Parathyroid adenoma (tissue), 2 donors: ENCODE results near the gene IL6R.
A peak's percentile ranks its signal among the peaks of the same experiment; 100 is the strongest.

Experiments
- H2AFZ ChIP-seq: fragments of 300-600 bp; sonication (generic); one replicate; pipeline ENCODE4 v1.7.0; 2017; ENCODE audit warnings: antibody characterized with exemption, mild to moderate bottlenecking
- H3K27ac ChIP-seq: fragments of 300-600 bp; sonication (generic); one replicate; pipeline ENCODE4 v1.7.0; 2017
- H3K27me3 ChIP-seq: fragments of 300-600 bp; sonication (generic); one replicate; pipeline ENCODE4 v1.7.0; 2017; ENCODE audit warnings: low read length; ENCODE audit not compliant: control insufficient read depth, insufficient read depth
- H3K36me3 ChIP-seq: fragments of 300-600 bp; sonication (generic); one replicate; pipeline ENCODE4 v1.7.0; 2017; ENCODE audit warnings: low read length; ENCODE audit not compliant: control insufficient read depth, insufficient read depth
- H3K4me1 ChIP-seq: fragments of 300-600 bp; sonication (generic); one replicate; pipeline ENCODE4 v1.7.0; 2017; ENCODE audit warnings: control low read depth
- H3K4me2 ChIP-seq: fragments of 300-600 bp; sonication (generic); one replicate; pipeline ENCODE4 v1.7.0; 2017; ENCODE audit warnings: low read length
- H3K4me3 ChIP-seq: fragments of 300-600 bp; sonication (generic); one replicate; pipeline ENCODE4 v1.7.0; 2017; ENCODE audit warnings: low read depth, low read length
- H3K79me2 ChIP-seq: fragments of 300-600 bp; sonication (generic); one replicate; pipeline ENCODE4 v1.7.0; 2017; ENCODE audit warnings: control low read depth
- H3K9ac ChIP-seq: fragments of 300-600 bp; sonication (generic); one replicate; pipeline ENCODE4 v1.7.0; 2017; ENCODE audit warnings: mild to moderate bottlenecking
- H3K9me3 ChIP-seq: fragments of 300-600 bp; sonication (generic); one replicate; pipeline ENCODE4 v1.7.0; 2017; ENCODE audit warnings: low read length; ENCODE audit not compliant: control insufficient read depth
- CTCF ChIP-seq: fragments of 300-600 bp; sonication (generic); IDR thresholded peaks from one replicate; pipeline ENCODE4 v1.7.0; 2017; ENCODE audit warnings: antibody characterized with exemption, mild to moderate bottlenecking
- donor health status: primary hyperparathyroidism.

Gene IL6R

GRCh38 chr1:154495496-154496273 is 90.5 kb downstream of the IL6R start:
- no peak overlapping the region for H3K4me3 ChIP-seq
- no peak overlapping the region for H3K4me2 ChIP-seq
- H3K9me3 ChIP-seq: no peaks in the 10 kb centered on the region
- H3K9ac ChIP-seq: no peak overlapping the region
- TF ChIP-seq CTCF: no peak
- H3K4me1 ChIP-seq: no peaks in the 10 kb centered on the region
- H2AFZ ChIP-seq: no peak overlapping the region
- H3K27ac ChIP-seq: peak overlapping the region; percentile 54
- H3K79me2 ChIP-seq: no peaks in the 10 kb centered on the region
- no peaks in the 10 kb centered on the region for H3K36me3 ChIP-seq
- no peaks in the 10 kb centered on the region for H3K27me3 ChIP-seq

- H3K9ac ChIP-seq: no peak overlapping the region
- no peaks in the 10 kb centered on the region for H3K36me3 ChIP-seq
- H2AFZ ChIP-seq: no peak overlapping the region
- no peaks in the 10 kb centered on the region for H3K27me3 ChIP-seq
- TF ChIP-seq CTCF: no peak
- no peak overlapping the region for H3K4me3 ChIP-seq
- H3K4me2 ChIP-seq: no peak overlapping the region
- H3K9me3 ChIP-seq: no peaks in the 10 kb centered on the region
- H3K4me1 ChIP-seq: no peaks in the 10 kb centered on the region
- H3K27ac ChIP-seq: peak overlapping the region; percentile 54
- no peaks in the 10 kb centered on the region for H3K79me2 ChIP-seq
Measured at GRCh38 chr1:154496383-154496782, 91.2 kb downstream of the IL6R start.

GRCh38 chr1:154497026-154497806 is 92.1 kb downstream of the IL6R start:
- Histone ChIP-seq H3K9me3 (no peaks in the 10 kb centered on the region), H3K4me3 (no peak overlapping the region), H3K79me2 (no peaks in the 10 kb centered on the region), H3K4me2 (no peak overlapping the region), H2AFZ (no peak overlapping the region), H3K9ac (no peak overlapping the region), H3K4me1 (no peaks in the 10 kb centered on the region), H3K36me3 (no peaks in the 10 kb centered on the region), H3K27ac (no peak overlapping the region), H3K27me3 (no peaks in the 10 kb centered on the region)
- TF ChIP-seq CTCF: no peak

GRCh38 chr1:154499446-154499845 is 94.3 kb downstream of the IL6R start:
- Histone ChIP-seq H3K9me3 (no peaks in the 10 kb centered on the region), H3K79me2 (no peaks in the 10 kb centered on the region), H3K4me1 (no peaks in the 10 kb centered on the region), H2AFZ (no peak overlapping the region), H3K36me3 (no peaks in the 10 kb centered on the region), H3K27ac (no peak overlapping the region), H3K4me2 (peak overlapping the region; percentile 40), H3K9ac (no peak overlapping the region), H3K4me3 (no peak overlapping the region), H3K27me3 (no peaks in the 10 kb centered on the region)
- no peak for TF ChIP-seq CTCF
